IMR-90 (cell line): Measurements from ENCODE around the gene POMGNT2. TPM values are rescaled to one million over a fixed set of nuclear protein-coding genes. Genes with fewer than 3 reads are reported as not detected.

Source experiments
- ATAC-seq: fragments of 200-7000 bp; cut with Tn5 transposase; 2 replicates; pipeline ENCODE4 v1.9.1; 2020; ENCODE audit warnings: low read depth, mild to moderate bottlenecking, moderate library complexity
- BruUV-seq: library from RNA; stranded (reverse); fragments of 400-500 nt; replicated peaks from 2 replicates; lab custom pipeline; 2021; lab: Mats Ljungman, UMichigan
- CTCF ChIA-PET: fragments of 300-600 bp; formaldehyde crosslinking; extraction: SDS; loops from one replicate; lab custom pipeline; 2021; ENCODE audit warnings: antibody characterized with exemption; lab: Yijun Ruan, JAX
- POLR2A ChIA-PET: fragments of 300-600 bp; sonication (Branson Sonifier 250); formaldehyde crosslinking; loops from one replicate; lab custom pipeline; 2022; ENCODE audit warnings: antibody characterized with exemption; ENCODE audit not compliant: unreplicated experiment; lab: Charles Lee
- DNase-seq: peaks from one replicate; pipeline ENCODE4 v3.0.0; 2013
- H2AFZ ChIP-seq: replicated peaks from 2 replicates; pipeline ENCODE3; 2013; ENCODE audit warnings: low read length, mild to moderate bottlenecking; ENCODE audit not compliant: poor library complexity
- H2AK5ac ChIP-seq: 2 replicates; pipeline ENCODE4 v1.6.1; 2013; ENCODE audit warnings: low read depth, low read length, inconsistent platforms
- H2AK9ac ChIP-seq: replicated peaks from 2 replicates; pipeline ENCODE3; 2013; ENCODE audit warnings: mild to moderate bottlenecking, low read depth, low read length, moderate library complexity; ENCODE audit not compliant: poor library complexity
- H2BK120ac ChIP-seq: 2 replicates; pipeline ENCODE4 v1.6.1; 2013; ENCODE audit warnings: low read depth, low read length, inconsistent platforms
- H2BK15ac ChIP-seq: 3 replicates; pipeline ENCODE4 v1.6.1; 2013; ENCODE audit warnings: low read depth, low read length, inconsistent platforms
- H2BK20ac ChIP-seq: 2 replicates; pipeline ENCODE4 v1.6.1; 2013; ENCODE audit warnings: low read depth, mild to moderate bottlenecking, inconsistent platforms, low read length, moderate library complexity
- H2BK5ac ChIP-seq: 2 replicates; pipeline ENCODE4 v1.6.1; 2013; ENCODE audit warnings: mild to moderate bottlenecking, low read depth, low read length, inconsistent platforms; ENCODE audit not compliant: poor library complexity, severe bottlenecking
- H3K14ac ChIP-seq: replicated peaks from 2 replicates; pipeline ENCODE4 v1.6.1; 2013; ENCODE audit warnings: low read depth, low read length, inconsistent platforms
- H3K18ac ChIP-seq: 2 replicates; pipeline ENCODE4 v1.6.1; 2013; ENCODE audit warnings: low read depth, low read length, control low read depth
- H3K23ac ChIP-seq: 2 replicates; pipeline ENCODE4 v1.6.1; 2013; ENCODE audit warnings: low read depth, low read length, inconsistent platforms
- H3K27ac ChIP-seq: 2 replicates; pipeline ENCODE4 v1.5.1; 2013; ENCODE audit warnings: mild to moderate bottlenecking, control low read depth, low read length; ENCODE audit not compliant: insufficient read depth
- H3K27me3 ChIP-seq: 2 replicates; pipeline ENCODE4 v1.6.1; 2013; ENCODE audit warnings: low read length; ENCODE audit not compliant: control insufficient read depth, insufficient read depth
- H3K36me3 ChIP-seq: 2 replicates; pipeline ENCODE4 v1.6.1; 2013; ENCODE audit warnings: low read length, mixed read lengths; ENCODE audit not compliant: control insufficient read depth, insufficient read depth
- H3K4ac ChIP-seq: 2 replicates; pipeline ENCODE4 v1.6.1; 2013; ENCODE audit warnings: low read depth, low read length, inconsistent platforms
- H3K4me1 ChIP-seq: 2 replicates; pipeline ENCODE4 v1.6.1; 2013; ENCODE audit warnings: low read length, mixed read lengths; ENCODE audit not compliant: control insufficient read depth, insufficient read depth
- H3K4me2 ChIP-seq: 2 replicates; pipeline ENCODE4 v1.6.1; 2013; ENCODE audit warnings: low read depth, mild to moderate bottlenecking, control low read depth, low read length, moderate library complexity
- H3K4me3 ChIP-seq: 2 replicates; pipeline ENCODE4 v1.5.1; 2013; ENCODE audit warnings: low read depth, mild to moderate bottlenecking, control low read depth, low read length, moderate library complexity; ENCODE audit not compliant: insufficient read depth
- H3K56ac ChIP-seq: 2 replicates; pipeline ENCODE4 v1.6.1; 2013; ENCODE audit warnings: low read length, inconsistent platforms; ENCODE audit not compliant: insufficient read depth; ENCODE audit errors: extremely low read depth
- H3K79me1 ChIP-seq, 2 experiments: 2 replicates each; pipeline ENCODE4 v1.6.1; 2013; ENCODE audit warnings: low read length in 2 of 2, inconsistent platforms in 1 of 2, low read depth in 1 of 2
- H3K9ac ChIP-seq: 2 replicates; pipeline ENCODE4 v1.6.1; 2013; ENCODE audit warnings: low read depth, low read length, control low read depth
- H3K9me1 ChIP-seq: 2 replicates; pipeline ENCODE4 v1.6.1; 2013; ENCODE audit warnings: low read length, inconsistent platforms; ENCODE audit not compliant: insufficient read depth
- H3K9me3 ChIP-seq: 2 replicates; pipeline ENCODE4 v1.6.1; 2013; ENCODE audit warnings: low read length; ENCODE audit not compliant: control insufficient read depth, insufficient read depth
- H4K20me1 ChIP-seq: 2 replicates; pipeline ENCODE4 v1.6.1; 2013; ENCODE audit warnings: low read length, inconsistent platforms; ENCODE audit not compliant: insufficient read depth
- H4K5ac ChIP-seq: 2 replicates; pipeline ENCODE4 v1.6.1; 2013; ENCODE audit warnings: mild to moderate bottlenecking, low read depth, low read length, control low read depth
- H4K8ac ChIP-seq, 2 experiments: 2 replicates each; pipeline ENCODE4 v1.6.1; 2013; ENCODE audit warnings: low read depth in 2 of 2, low read length in 2 of 2, control low read depth in 1 of 2, inconsistent platforms in 1 of 2
- H4K91ac ChIP-seq: 2 replicates; pipeline ENCODE4 v1.6.1; 2013; ENCODE audit warnings: low read depth, low read length, inconsistent platforms; ENCODE audit not compliant: insufficient read depth
- BHLHE40 ChIP-seq: fragments of 150-350 bp; IDR thresholded peaks from 2 replicates; pipeline ENCODE4 v1.6.1; 2016; ENCODE audit warnings: mild to moderate bottlenecking, low read depth, low read length
- CEBPB ChIP-seq: IDR thresholded peaks from 2 replicates; pipeline ENCODE4 v1.6.1; 2012; ENCODE audit warnings: low read depth, low read length, improper control_type of control experiment
- CHD1 ChIP-seq: IDR thresholded peaks from 2 replicates; pipeline ENCODE4 v1.6.1; 2012; ENCODE audit warnings: low read depth, low read length, improper control_type of control experiment
- CTCF ChIP-seq: conservative IDR thresholded peaks from 2 replicates; pipeline ENCODE4 v1.5.1; 2012; ENCODE audit warnings: mild to moderate bottlenecking, low read depth, low read length, improper control_type of control experiment
- ELK1 ChIP-seq: fragments of 150-350 bp; IDR thresholded peaks from 2 replicates; pipeline ENCODE4 v1.6.1; 2016; ENCODE audit warnings: low read depth, mild to moderate bottlenecking, low read length, moderate library complexity, borderline replicate concordance
- FOS ChIP-seq: fragments of 150-350 bp; IDR thresholded peaks from 2 replicates; pipeline ENCODE4 v1.6.1; 2016; ENCODE audit warnings: low read depth, low read length
- MAFK ChIP-seq: IDR thresholded peaks from 2 replicates; pipeline ENCODE4 v1.6.1; 2012; ENCODE audit warnings: low read depth, low read length, improper control_type of control experiment
- MAZ ChIP-seq: IDR thresholded peaks from 2 replicates; pipeline ENCODE4 v1.6.1; 2012; ENCODE audit warnings: low read depth, mild to moderate bottlenecking, low read length, improper control_type of control experiment, moderate library complexity, borderline replicate concordance
- MXI1 ChIP-seq: IDR thresholded peaks from 2 replicates; pipeline ENCODE4 v1.6.1; 2012; ENCODE audit warnings: low read depth, mild to moderate bottlenecking, low read length, moderate library complexity, borderline replicate concordance
- NFE2L2 ChIP-seq: fragments of 150-350 bp; IDR thresholded peaks from 2 replicates; pipeline ENCODE4 v1.6.1; 2016; ENCODE audit warnings: low read depth, mild to moderate bottlenecking, low read length
- POLR2A ChIP-seq: IDR thresholded peaks from 2 replicates; pipeline ENCODE4 v1.6.1; 2012; ENCODE audit warnings: mild to moderate bottlenecking, low read depth, low read length
- RAD21 ChIP-seq: IDR thresholded peaks from 2 replicates; pipeline ENCODE4 v1.6.1; 2012; ENCODE audit warnings: low read length, improper control_type of control experiment
- RCOR1 ChIP-seq: IDR thresholded peaks from 2 replicates; pipeline ENCODE4 v1.6.1; 2012; ENCODE audit warnings: mild to moderate bottlenecking, low read length, improper control_type of control experiment; ENCODE audit not compliant: insufficient replicate concordance
- RFX5 ChIP-seq: IDR thresholded peaks from 2 replicates; pipeline ENCODE4 v1.8.0; 2012; ENCODE audit warnings: low read depth, mild to moderate bottlenecking, low read length, moderate library complexity
- SMC3 ChIP-seq: fragments of 150-350 bp; IDR thresholded peaks from 2 replicates; pipeline ENCODE4 v1.6.1; 2016; ENCODE audit warnings: low read depth, mild to moderate bottlenecking, antibody characterized with exemption, low read length, moderate library complexity
- USF2 ChIP-seq: fragments of 150-350 bp; IDR thresholded peaks from 2 replicates; pipeline ENCODE4 v1.6.1; 2017; ENCODE audit warnings: mild to moderate bottlenecking, antibody characterized with exemption, low read length, low read depth
- WGBS, 2 experiments: methylation state at CpG; one replicate each; pipeline versions ENCODE4 v1.1.5 to v1.1.7; 2013; ENCODE audit warnings: missing lambda C conversion rate in 2 of 2; ENCODE audit not compliant: insufficient read length in 1 of 2; ENCODE audit errors: extremely low coverage in 2 of 2; 5-methylcytosine and 5-hydroxymethylcytosine counted together
- dilution Hi-C: fragments of 300-500 bp; cut with HindIII; formaldehyde crosslinking; loops from one replicate; pipeline ENCODE4 v1.14.3; 2018; ENCODE audit warnings: low sequenced_read_pairs; ENCODE audit not compliant: unreplicated experiment
- in situ Hi-C: fragments of 300-500 bp; cut with MboI; formaldehyde crosslinking; loops from 3 replicates; pipeline ENCODE4 v1.14.3; 2019; ENCODE audit warnings: low sequenced_read_pairs, inconsistent platforms, mixed read lengths
- intact Hi-C: fragments of 100-400 bp; cut with micrococcal nuclease; formaldehyde crosslinking; loops from 2 replicates; pipeline ENCODE4 v1.10.0; 2022
- polyA plus RNA-seq, 3 experiments: library from polyadenylated mRNA; depleted of rRNA; stranded (reverse); fragments of >200 nt; gene quantifications; 2 replicates each; pipeline ENCODE4 v1.2.3, GENCODE V29; 2012; ENCODE audit warnings: low replicate concordance in 1 of 3
- total RNA-seq: library from RNA; depleted of rRNA; stranded (reverse); fragments of >200 nt; gene quantifications from 2 replicates; pipeline ENCODE4 v1.2.3, GENCODE V29; 2012

POMGNT2 gene
- total and polyA plus RNA-seq, 2 of the 4 experiments (the other 2 are of a cell fraction): 7.5 to 16.2 TPM

GRCh38 chr3:43075904-43076661, 29.8 kb downstream of the POMGNT2 start:
- Histone ChIP-seq H4K20me1 (no peaks in the 10 kb centered on the region), H3K4me2 (no peak overlapping the region), H4K91ac (no peak overlapping the region), H3K18ac (no peak overlapping the region), H2AFZ (no peak overlapping the region), H3K27ac (no peak overlapping the region), H3K14ac (no peak overlapping the region), H3K9me3 (no peaks in the 10 kb centered on the region), H3K36me3 (peaks cover 11% of the 10 kb centered on the region; the same call in 1 of the 2 replicates), H3K9me1 (no peaks in the 10 kb centered on the region), H2BK5ac (no peak overlapping the region), H4K5ac (no peak overlapping the region), H2AK5ac (no peak overlapping the region), H3K4ac (no peak overlapping the region), H3K27me3 (no peaks in the 10 kb centered on the region), H2AK9ac (no peak overlapping the region), H3K23ac (no peak overlapping the region), H3K4me3 (no peak overlapping the region), H3K9ac (no peak overlapping the region), H4K8ac (no peak overlapping the region), H2BK20ac (no peak overlapping the region), H3K79me1 (no peaks in the 10 kb centered on the region), H2BK15ac (no peak overlapping the region), H3K56ac (no peak overlapping the region), H3K4me1 (no peaks in the 10 kb centered on the region), H2BK120ac (no peak overlapping the region)
- intact Hi-C loops: no loop called here
- TF ChIP-seq MAFK (no peak), BHLHE40 (no peak), CTCF (no peak), FOS (no peak), USF2 (no peak), RCOR1 (no peak), SMC3 (no peak), NFE2L2 (no peak), CHD1 (no peak), MAZ (no peak), ELK1 (no peak), RAD21 (no peak), RFX5 (no peak), MXI1 (no peak), POLR2A (no peak), CEBPB (no peak)
- CTCF ChIA-PET: no interaction called here
- dilution Hi-C loops: no loop called here
- DNase-seq (no peak), ATAC-seq (no peak)
- POLR2A ChIA-PET: no interaction called here
- WGBS, 2 experiments: 81% methylated on average over 2 of the region's 5 CpGs; no CpG with 5 or more reads in 1 of the 2 experiments
- no TSS peak for BruUV-seq
- in situ Hi-C loops: no loop called here
